Liver (tissue), 9 donors: Measurements from ENCODE around the gene NEK6. TPM values are rescaled to one million over a fixed set of nuclear protein-coding genes. Genes with fewer than 3 reads are reported as not detected.
A peak's percentile ranks its signal among the peaks of the same experiment; 100 is the strongest.

ENCODE experiments used
- DNase-seq: peaks from one replicate; pipeline ENCODE4 v3.0.0-alpha.2; 2017; ENCODE audit warnings: low spot score
- H3K27ac ChIP-seq, 2 donors: one replicate each; pipeline ENCODE4 v1.7.0; 2013; ENCODE audit warnings: inconsistent platforms in 2 of 2, low read length in 2 of 2, control low read depth in 1 of 2, low read depth in 1 of 2, mild to moderate bottlenecking in 1 of 2
- H3K27me3 ChIP-seq, 4 donors: one replicate each; pipeline versions ENCODE4 v1.6.1 to v1.7.0; 2013; ENCODE audit warnings: low read length in 3 of 4, inconsistent platforms in 1 of 4, mild to moderate bottlenecking in 1 of 4, moderate library complexity in 1 of 4; ENCODE audit not compliant: control insufficient read depth in 4 of 4, insufficient read depth in 4 of 4
- H3K36me3 ChIP-seq, 4 donors: one replicate each; pipeline versions ENCODE4 v1.6.1 to v1.7.0; 2013; ENCODE audit warnings: low read length in 3 of 4, mild to moderate bottlenecking in 3 of 4, low read depth in 1 of 4, moderate library complexity in 1 of 4; ENCODE audit not compliant: control insufficient read depth in 4 of 4, insufficient read depth in 3 of 4
- H3K4me1 ChIP-seq, 4 donors: one replicate each; pipeline versions ENCODE4 v1.6.1 to v1.7.0; 2013; ENCODE audit warnings: low read length in 3 of 4, mild to moderate bottlenecking in 3 of 4, moderate library complexity in 1 of 4; ENCODE audit not compliant: control insufficient read depth in 4 of 4, insufficient read depth in 4 of 4
- H3K4me3 ChIP-seq, 3 donors: one replicate each; pipeline versions ENCODE4 v1.6.1 to v1.7.0; 2013; ENCODE audit warnings: low read length in 3 of 3, control low read depth in 1 of 3, low read depth in 1 of 3, mild to moderate bottlenecking in 1 of 3
- H3K9ac ChIP-seq, 2 donors: one replicate each; pipeline ENCODE4 v1.7.0; 2013; ENCODE audit warnings: low read length in 2 of 2, mild to moderate bottlenecking in 2 of 2, moderate library complexity in 2 of 2, control low read depth in 1 of 2, low read depth in 1 of 2
- H3K9me3 ChIP-seq, 4 donors: one replicate each; pipeline versions ENCODE4 v1.6.1 to v1.7.0; 2013; ENCODE audit warnings: low read length in 3 of 4; ENCODE audit not compliant: control insufficient read depth in 4 of 4
- CTCF ChIP-seq: fragments of 150-350 bp; IDR thresholded peaks from 2 replicates; pipeline ENCODE4 v1.5.1; 2017; ENCODE audit warnings: improper control_type of control experiment, low read depth, low read length; ENCODE audit not compliant: missing input control
- EGR1 ChIP-seq, 2 donors: IDR thresholded peaks; 2 replicates each; pipeline ENCODE4 v1.6.1; 2016 to 2018; ENCODE audit warnings: antibody characterized with exemption in 2 of 2, low read depth in 2 of 2
- FOXA1 ChIP-seq: IDR thresholded peaks from 2 replicates; pipeline ENCODE4 v1.6.1; 2016; ENCODE audit warnings: antibody characterized with exemption
- FOXA2 ChIP-seq: IDR thresholded peaks from 2 replicates; pipeline ENCODE4 v1.6.1; 2016; ENCODE audit warnings: antibody characterized with exemption
- GABPA ChIP-seq, 2 donors: IDR thresholded peaks in 1 of 2; conservative IDR thresholded peaks in 1 of 2; 2 replicates each; pipeline ENCODE4 v1.6.1; 2016; ENCODE audit warnings: antibody characterized with exemption in 2 of 2, mild to moderate bottlenecking in 1 of 2, moderate library complexity in 1 of 2
- HNF4A ChIP-seq, 2 donors: conservative IDR thresholded peaks; 2 replicates each; pipeline ENCODE4 v1.6.1; 2016; ENCODE audit warnings: antibody characterized with exemption in 2 of 2, mild to moderate bottlenecking in 2 of 2
- HNF4G ChIP-seq: IDR thresholded peaks from 2 replicates; pipeline ENCODE4 v1.6.1; 2016; ENCODE audit warnings: antibody characterized with exemption
- JUND ChIP-seq, 2 donors: IDR thresholded peaks; 2 replicates each; pipeline ENCODE4 v1.6.1; 2016; ENCODE audit warnings: antibody characterized with exemption in 2 of 2
- NR2F2 ChIP-seq: IDR thresholded peaks from 2 replicates; pipeline ENCODE4 v1.6.1; 2016; ENCODE audit warnings: antibody characterized with exemption
- RAD21 ChIP-seq, 2 donors: IDR thresholded peaks; 2 replicates each; pipeline ENCODE4 v1.6.1; 2016; ENCODE audit warnings: antibody characterized with exemption in 2 of 2, mild to moderate bottlenecking in 2 of 2
- REST ChIP-seq: IDR thresholded peaks from 2 replicates; pipeline ENCODE4 v1.6.1; 2016; ENCODE audit warnings: antibody characterized with exemption, mild to moderate bottlenecking
- RXRA ChIP-seq, 2 donors: IDR thresholded peaks; 2 replicates each; pipeline ENCODE4 v1.6.1; 2017 to 2018; ENCODE audit warnings: antibody characterized with exemption in 2 of 2, mild to moderate bottlenecking in 1 of 2
- SP1 ChIP-seq: IDR thresholded peaks from 2 replicates; pipeline ENCODE4 v1.6.1; 2018; ENCODE audit warnings: antibody characterized with exemption, mild to moderate bottlenecking
- TAF1 ChIP-seq: conservative IDR thresholded peaks from 2 replicates; pipeline ENCODE4 v1.6.1; 2016; ENCODE audit warnings: antibody characterized with exemption, mild to moderate bottlenecking
- YY1 ChIP-seq: IDR thresholded peaks from 2 replicates; pipeline ENCODE4 v1.6.1; 2016; ENCODE audit warnings: antibody characterized with exemption, mild to moderate bottlenecking
- ZBTB33 ChIP-seq: IDR thresholded peaks from 2 replicates; pipeline ENCODE4 v1.6.1; 2016; ENCODE audit warnings: antibody characterized with exemption
- WGBS: extraction: QIAGEN DNeasy Blood & Tissue Kit; methylation state at CpG from one replicate; pipeline ENCODE4 v1.1.7; 2013; 5-methylcytosine and 5-hydroxymethylcytosine counted together
- polyA plus RNA-seq, 2 donors: library from polyadenylated mRNA; stranded (reverse) in 1 of 2; unstranded in 1 of 2; fragments of 200-250 nt in 1 of 2; fragments of >200 nt in 1 of 2; fragmentation: Nextera tagmentation in 1 of 2; extraction: Ambion mirVana in 1 of 2; gene quantifications; one replicate each; pipeline versions ENCODE4 v1.2.1 to v1.2.3, GENCODE V29; 2013 to 2015
- total RNA-seq, 2 donors: library from RNA; depleted of rRNA; stranded (reverse); fragments of >200 nt; gene quantifications; one replicate each; pipeline ENCODE4 v1.2.3, GENCODE V29; 2014
- TF ChIP-seq, protein P1 (sequence below): IDR thresholded peaks from 2 replicates; pipeline ENCODE4 v1.6.1; 2016; ENCODE audit warnings: antibody characterized with exemption
- TF ChIP-seq, protein P2 (sequence below): IDR thresholded peaks from 2 replicates; pipeline ENCODE4 v1.6.1; 2016; ENCODE audit warnings: antibody characterized with exemption
- donor health status: healthy.
- donor health status: healthy.
- donor health status: healthy.
- donor health status: healthy.
- donor health status: healthy.

Gene NEK6
- total and polyA plus RNA-seq, 4 donors = 32.5 to 49.7 (median 42.5) TPM

DNA sequence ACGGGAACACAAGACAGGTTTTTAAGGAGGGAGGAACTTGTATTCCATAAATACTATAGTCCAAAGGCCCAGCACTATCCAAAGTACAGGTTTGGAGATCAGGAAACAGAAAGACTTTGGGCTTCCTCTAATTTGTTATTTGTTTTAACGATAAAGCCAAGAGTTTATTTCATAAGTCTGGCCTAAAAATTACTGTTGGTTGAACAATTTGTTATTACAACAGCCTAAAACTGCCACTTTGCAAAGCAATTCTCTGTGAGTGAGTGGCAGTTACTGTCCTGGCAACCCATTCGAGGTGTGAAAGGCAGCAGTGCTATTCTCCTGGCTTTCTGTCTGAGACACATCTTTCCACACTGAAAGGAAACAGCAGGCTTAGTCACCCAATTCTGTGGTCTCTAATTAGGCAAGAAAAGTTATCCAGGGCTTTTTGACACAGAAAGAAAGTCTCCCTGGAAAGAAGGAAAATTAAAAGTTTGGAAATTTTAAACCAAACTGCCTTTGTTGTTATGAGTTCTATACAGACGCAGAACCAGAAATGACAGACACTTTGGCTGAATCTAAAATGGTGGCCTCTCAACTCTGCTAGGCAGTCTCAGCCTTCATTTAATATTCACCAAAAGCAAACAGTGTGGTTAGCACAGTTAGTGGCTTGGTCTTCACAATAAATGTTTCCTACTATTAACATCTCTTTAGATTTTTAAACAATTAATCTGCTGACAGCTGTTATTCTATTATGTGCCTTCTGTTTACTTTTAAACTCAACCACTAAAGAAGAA, 123.6 kb downstream of the NEK6 start:
- 40% methylated on average over 4 of the region's 4 CpGs for WGBS
- H3K27me3 ChIP-seq = no peaks in the 10 kb centered on the region
- peaks cover 6 to 46% (median 25%) of the 10 kb centered on the region in 4 donors for H3K4me1 ChIP-seq
- H3K9ac ChIP-seq = no peak overlapping the region
- no peak overlapping the region for H3K4me3 ChIP-seq
- TF ChIP-seq CTCF (no peak), HNF4G (peak; percentile 82), SP1 (peak; percentile 74), FOXA1 (no peak), FOXA2 (no peak), EGR1 (IDR thresholded peaks at IDR 0.05; ENCODE audit: low read depth in 2 of 2) (no peak), ZBTB33 (no peak), HNF4A (conservative IDR thresholded peaks at IDR 0.05) (peak; percentile 93 to 94), RAD21 (IDR thresholded peaks at IDR 0.05) (no peak), REST (peak; percentile 13), GABPA (IDR thresholded peaks at IDR 0.05 in 1 of 2, conservative IDR thresholded peaks at IDR 0.05 in 1 of 2) (no peak), RXRA (IDR thresholded peaks at IDR 0.05) (peak; percentile 61 to 62), YY1 (peak; percentile 54), NR2F2 (no peak), JUND (IDR thresholded peaks at IDR 0.05) (peak; percentile 65 to 66), TAF1 (no peak)
- TF ChIP-seq, protein P1, sequence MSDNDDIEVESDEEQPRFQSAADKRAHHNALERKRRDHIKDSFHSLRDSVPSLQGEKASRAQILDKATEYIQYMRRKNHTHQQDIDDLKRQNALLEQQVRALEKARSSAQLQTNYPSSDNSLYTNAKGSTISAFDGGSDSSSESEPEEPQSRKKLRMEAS = peak; percentile 84
- TF ChIP-seq, protein P2, sequence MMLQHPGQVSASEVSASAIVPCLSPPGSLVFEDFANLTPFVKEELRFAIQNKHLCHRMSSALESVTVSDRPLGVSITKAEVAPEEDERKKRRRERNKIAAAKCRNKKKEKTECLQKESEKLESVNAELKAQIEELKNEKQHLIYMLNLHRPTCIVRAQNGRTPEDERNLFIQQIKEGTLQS = no peak
- peak overlapping the region; percentile 67 to 83 for H3K27ac ChIP-seq
- no peak for DNase-seq
- H3K9me3 ChIP-seq = no peaks in the 10 kb centered on the region
- peaks cover 0 to 8% (median 5%) of the 10 kb centered on the region in 4 donors for H3K36me3 ChIP-seq
